Suprapubic skin (tissue), 4 donors: Measurements from ENCODE around the gene ATG4A. TPM values are rescaled to one million over a fixed set of nuclear protein-coding genes. Genes with fewer than 3 reads are reported as not detected.

ENCODE experiments used
- DNase-seq, 2 donors: peaks; one replicate each; pipeline ENCODE4 v3.0.0-alpha.2; 2019; ENCODE audit warnings: low spot score in 2 of 2
- H3K27ac ChIP-seq: fragments of 200-600 bp; sonication (generic); one replicate; pipeline ENCODE4 v1.5.1; 2019
- H3K27me3 ChIP-seq: fragments of 200-600 bp; sonication (generic); one replicate; pipeline ENCODE4 v1.5.1; 2019
- H3K36me3 ChIP-seq: fragments of 200-600 bp; sonication (generic); one replicate; pipeline ENCODE4 v1.5.1; 2019
- H3K4me1 ChIP-seq: fragments of 200-600 bp; sonication (generic); one replicate; pipeline ENCODE4 v1.5.1; 2019
- H3K4me3 ChIP-seq: fragments of 200-600 bp; sonication (generic); one replicate; pipeline ENCODE4 v1.5.1; 2019; ENCODE audit warnings: mild to moderate bottlenecking
- H3K9me3 ChIP-seq: fragments of 200-600 bp; sonication (generic); one replicate; pipeline ENCODE4 v1.5.1; 2019
- CTCF ChIP-seq, 2 donors: fragments of 200-600 bp in 1 of 2; fragments of 450-650 bp in 1 of 2; sonication (generic) in 1 of 2; IDR thresholded peaks; one replicate each; pipeline ENCODE4 v1.5.1; 2016 to 2019; ENCODE audit warnings: antibody characterized with exemption in 2 of 2, mild to moderate bottlenecking in 1 of 2, moderate library complexity in 1 of 2
- EP300 ChIP-seq: sonication (generic); formaldehyde crosslinking; IDR thresholded peaks from one replicate; pipeline ENCODE4 v1.6.1; 2017; ENCODE audit warnings: antibody characterized with exemption
- POLR2A ChIP-seq, 2 donors: fragments of 450-650 bp; IDR thresholded peaks; one replicate each; pipeline ENCODE4 v1.6.1; 2017; ENCODE audit warnings: antibody characterized with exemption in 2 of 2, mild to moderate bottlenecking in 2 of 2, moderate library complexity in 2 of 2
- POLR2AphosphoS5 ChIP-seq, 3 donors: sonication (generic); formaldehyde crosslinking; IDR thresholded peaks; one replicate each; pipeline ENCODE4 v1.6.1; 2017; ENCODE audit warnings: antibody characterized with exemption in 3 of 3
- WGBS: methylation state at CpG from one replicate; pipeline ENCODE4 v1.1.5; 2018; 5-methylcytosine and 5-hydroxymethylcytosine counted together
- total RNA-seq, 4 donors: library from RNA; depleted of rRNA; stranded (reverse); fragments of >200 nt; gene quantifications; one replicate each; pipeline ENCODE4 v1.1.0, GENCODE V29; 2016

ATG4A gene
- total RNA-seq, 4 donors from 2014 or later = 9.6 to 14.1 (median 12.7) TPM

DNA sequence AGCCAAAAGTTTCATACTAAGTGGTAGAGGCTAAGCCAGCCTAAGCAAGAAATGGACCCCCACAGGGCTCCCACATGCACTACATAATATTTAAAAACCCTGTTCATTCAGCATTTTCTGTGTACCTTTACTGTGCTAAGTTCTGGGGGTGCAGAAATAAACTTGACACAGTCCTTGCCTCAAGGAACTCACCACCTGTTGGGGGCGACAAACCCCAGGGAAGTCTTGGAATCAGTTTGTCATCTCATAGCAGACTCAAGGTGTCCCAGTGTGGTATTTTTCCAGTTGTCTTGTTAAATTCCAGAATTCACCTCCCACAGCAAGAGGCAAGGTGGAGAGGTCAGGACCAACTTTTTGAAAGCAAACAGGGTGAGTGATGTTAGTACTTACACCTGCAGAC lies 43.1 kb downstream of the ATG4A start:
- 55% methylated on average over 1 of the region's 1 CpG for WGBS
- H3K27ac ChIP-seq = no peak overlapping the region
- H3K4me3 ChIP-seq = no peak overlapping the region
- peaks cover 26% of the 10 kb centered on the region for H3K36me3 ChIP-seq
- TF ChIP-seq EP300 (no peak), CTCF (IDR thresholded peaks at IDR 0.05) (no peak), POLR2AphosphoS5 (IDR thresholded peaks at IDR 0.05) (no peak), POLR2A (IDR thresholded peaks at IDR 0.05) (no peak)
- H3K4me1 ChIP-seq = no peaks in the 10 kb centered on the region
- no peaks in the 10 kb centered on the region for H3K27me3 ChIP-seq
- H3K9me3 ChIP-seq = no peaks in the 10 kb centered on the region
- DNase-seq = no peak

DNA sequence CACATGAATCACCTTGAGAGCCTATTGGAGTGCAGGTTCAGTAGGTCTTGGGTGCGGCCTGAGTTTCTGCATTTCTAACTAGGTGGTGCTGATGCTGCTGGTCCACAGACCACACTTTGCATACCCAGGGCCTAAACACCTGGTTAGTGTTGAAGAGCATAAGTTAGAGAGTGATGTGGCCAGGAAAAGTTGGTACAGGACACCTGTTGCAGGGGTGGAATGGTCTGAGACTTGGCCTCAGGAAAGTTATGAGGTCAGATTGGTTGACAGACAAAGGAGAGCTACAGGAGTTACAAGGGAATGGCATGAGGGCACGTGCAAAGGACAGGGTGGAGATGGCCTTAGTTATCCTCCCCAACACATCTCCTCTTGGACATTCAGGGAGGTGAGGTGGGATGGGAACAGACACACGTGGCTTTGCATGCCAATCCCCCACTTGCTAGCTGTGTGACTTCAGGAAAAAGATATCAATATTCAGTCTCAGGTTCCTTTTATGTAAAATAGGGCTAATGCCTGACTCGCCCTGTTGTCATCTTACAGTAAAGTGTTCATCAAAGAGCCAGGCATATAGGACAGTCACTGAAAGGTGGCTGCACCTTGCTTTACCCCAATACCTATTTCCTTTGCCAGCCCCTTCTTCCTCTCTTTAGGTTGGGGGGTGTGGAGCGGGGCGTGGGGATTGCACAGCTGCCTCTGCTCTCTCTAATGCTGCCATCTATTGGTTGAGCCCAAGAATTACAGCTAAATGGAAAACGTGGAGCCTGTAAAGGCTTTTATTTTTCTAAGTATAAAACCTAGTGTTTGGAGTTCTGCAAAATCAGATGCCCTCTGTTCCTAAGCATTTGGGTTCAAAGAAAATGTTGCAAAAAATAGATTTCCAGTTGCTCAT lies 47.5 kb downstream of the ATG4A start:
- Histone ChIP-seq H3K27me3 (no peaks in the 10 kb centered on the region), H3K4me3 (no peak overlapping the region), H3K9me3 (no peaks in the 10 kb centered on the region), H3K36me3 (peaks cover 30% of the 10 kb centered on the region), H3K27ac (no peak overlapping the region), H3K4me1 (no peaks in the 10 kb centered on the region)
- TF ChIP-seq POLR2A (IDR thresholded peaks at IDR 0.05) (no peak), CTCF (IDR thresholded peaks at IDR 0.05) (no peak), POLR2AphosphoS5 (IDR thresholded peaks at IDR 0.05) (no peak), EP300 (no peak)
- DNase-seq = no peak
- WGBS = 58% methylated on average over 6 of the region's 7 CpGs

DNA sequence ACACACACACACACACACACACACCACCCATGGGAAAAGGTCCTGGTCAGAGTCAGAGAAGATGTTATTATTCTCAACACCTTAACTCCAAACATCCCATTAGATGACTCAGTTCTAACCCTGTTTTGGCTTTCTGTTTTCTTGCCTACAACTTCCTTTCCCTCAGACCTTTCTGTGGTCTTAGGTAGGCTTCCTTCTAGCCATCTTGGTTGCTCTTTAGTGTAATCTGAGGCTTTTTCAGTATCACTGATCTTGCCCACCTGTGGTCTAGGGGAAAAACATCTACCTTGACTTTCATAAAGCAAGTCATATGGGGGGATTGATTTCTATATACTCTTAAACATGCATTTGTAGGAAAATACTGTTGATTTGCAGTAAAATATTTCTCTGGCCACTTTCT lies 56.9 kb downstream of the ATG4A start:
- Histone ChIP-seq H3K27ac (no peak overlapping the region), H3K4me3 (no peak overlapping the region), H3K4me1 (no peaks in the 10 kb centered on the region), H3K36me3 (peaks cover 5% of the 10 kb centered on the region), H3K9me3 (no peaks in the 10 kb centered on the region), H3K27me3 (no peaks in the 10 kb centered on the region)
- TF ChIP-seq EP300 (no peak), POLR2AphosphoS5 (IDR thresholded peaks at IDR 0.05) (no peak), CTCF (IDR thresholded peaks at IDR 0.05) (no peak), POLR2A (IDR thresholded peaks at IDR 0.05) (no peak)
- DNase-seq = no peak

- Histone ChIP-seq H3K9me3 (no peaks in the 10 kb centered on the region), H3K27ac (no peak overlapping the region), H3K36me3 (peaks cover 3% of the 10 kb centered on the region), H3K4me1 (no peaks in the 10 kb centered on the region), H3K4me3 (no peak overlapping the region), H3K27me3 (no peaks in the 10 kb centered on the region)
- WGBS = 84% methylated on average over 2 of the region's 2 CpGs
- TF ChIP-seq POLR2A (IDR thresholded peaks at IDR 0.05) (no peak), EP300 (no peak), POLR2AphosphoS5 (IDR thresholded peaks at IDR 0.05) (no peak), CTCF (IDR thresholded peaks at IDR 0.05) (no peak)
- DNase-seq = no peak
These were observed 64.5 kb downstream of the ATG4A start for GRCh38 chrX:108156082-108156481.

DNA sequence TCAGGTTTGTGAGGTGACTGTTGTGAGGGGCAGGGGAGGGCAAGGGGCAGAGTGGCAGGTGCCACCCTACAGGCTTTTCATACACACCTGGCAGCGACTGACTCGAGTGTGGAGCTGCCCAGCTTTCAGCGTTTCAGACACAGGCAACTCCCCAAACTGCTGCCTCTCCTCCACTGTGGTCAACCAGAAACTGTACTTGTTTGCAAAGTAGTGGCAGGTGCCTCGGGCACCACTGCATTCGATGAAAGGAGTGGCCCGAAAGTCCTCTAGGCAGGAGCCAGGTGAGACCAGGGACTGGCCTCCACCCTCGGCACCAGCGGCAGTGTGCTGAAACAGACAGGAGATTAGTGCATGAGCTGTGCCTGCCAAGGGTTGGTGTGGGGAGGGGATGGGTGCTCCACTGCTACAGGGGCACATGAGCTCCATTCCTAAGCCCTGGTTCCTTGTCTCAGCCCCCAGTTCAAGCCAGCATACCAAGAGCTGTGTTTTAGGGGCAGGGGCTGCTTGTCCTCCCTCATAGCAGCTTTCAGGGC lies 65.4 kb downstream of the ATG4A start:
- Histone ChIP-seq H3K36me3 (peaks cover 3% of the 10 kb centered on the region), H3K27ac (no peak overlapping the region), H3K9me3 (no peaks in the 10 kb centered on the region), H3K4me1 (no peaks in the 10 kb centered on the region), H3K4me3 (no peak overlapping the region), H3K27me3 (no peaks in the 10 kb centered on the region)
- TF ChIP-seq EP300 (no peak), POLR2AphosphoS5 (IDR thresholded peaks at IDR 0.05) (no peak), POLR2A (IDR thresholded peaks at IDR 0.05) (no peak), CTCF (IDR thresholded peaks at IDR 0.05) (no peak)
- WGBS = no CpG with 5 or more reads among the region's 8 CpGs
- DNase-seq = no peak
